ENCODE results near the gene GLP2R.

Gene GLP2R

DNA sequence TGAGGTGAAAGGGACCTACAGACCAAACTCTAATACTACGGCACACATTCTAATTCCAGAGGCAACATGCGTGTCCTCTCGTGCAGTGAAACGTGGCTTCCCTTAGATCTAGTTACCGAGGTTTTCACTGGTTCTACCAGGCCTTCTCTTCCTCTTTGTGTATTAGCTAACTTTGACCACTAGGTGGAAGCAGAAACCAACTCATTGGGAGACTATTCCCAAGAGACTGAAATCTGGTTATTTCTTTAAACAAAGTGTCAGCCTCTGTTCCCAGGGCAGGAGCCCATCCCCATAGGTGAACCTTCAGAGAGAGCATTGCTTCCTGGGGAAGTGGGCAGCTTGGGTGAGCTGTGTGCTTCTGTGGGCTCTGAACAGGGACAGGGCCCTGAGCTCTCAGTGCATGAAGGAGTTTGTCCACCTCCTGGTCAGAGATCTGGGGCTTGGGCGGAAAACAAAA, 99.0 kb downstream of the GLP2R start:
- TF ChIP-seq CTCF (conservative IDR thresholded peaks at IDR 0.05; ENCODE audit: low read depth, low read length) = peak; percentile 84
- no peak overlapping the region for H3K4me3 ChIP-seq (ENCODE audit: low read length)
- DNase-seq (ENCODE audit: low read depth) = peak; percentile 23

- no peak overlapping the region for H3K4me3 ChIP-seq (ENCODE audit: low read length)
- no peak for DNase-seq (ENCODE audit: low read depth)
- no peak for TF ChIP-seq CTCF (conservative IDR thresholded peaks at IDR 0.05; ENCODE audit: low read depth, low read length)
These were observed 99.7 kb downstream of the GLP2R start for GRCh38 chr17:9925457-9925856.

GRCh38 chr17:9926150-9926804, 100.6 kb downstream of the GLP2R start:
- H3K4me3 ChIP-seq (ENCODE audit: low read length) = no peak overlapping the region
- no peak for DNase-seq (ENCODE audit: low read depth)
- no peak for TF ChIP-seq CTCF (conservative IDR thresholded peaks at IDR 0.05; ENCODE audit: low read depth, low read length)

DNA sequence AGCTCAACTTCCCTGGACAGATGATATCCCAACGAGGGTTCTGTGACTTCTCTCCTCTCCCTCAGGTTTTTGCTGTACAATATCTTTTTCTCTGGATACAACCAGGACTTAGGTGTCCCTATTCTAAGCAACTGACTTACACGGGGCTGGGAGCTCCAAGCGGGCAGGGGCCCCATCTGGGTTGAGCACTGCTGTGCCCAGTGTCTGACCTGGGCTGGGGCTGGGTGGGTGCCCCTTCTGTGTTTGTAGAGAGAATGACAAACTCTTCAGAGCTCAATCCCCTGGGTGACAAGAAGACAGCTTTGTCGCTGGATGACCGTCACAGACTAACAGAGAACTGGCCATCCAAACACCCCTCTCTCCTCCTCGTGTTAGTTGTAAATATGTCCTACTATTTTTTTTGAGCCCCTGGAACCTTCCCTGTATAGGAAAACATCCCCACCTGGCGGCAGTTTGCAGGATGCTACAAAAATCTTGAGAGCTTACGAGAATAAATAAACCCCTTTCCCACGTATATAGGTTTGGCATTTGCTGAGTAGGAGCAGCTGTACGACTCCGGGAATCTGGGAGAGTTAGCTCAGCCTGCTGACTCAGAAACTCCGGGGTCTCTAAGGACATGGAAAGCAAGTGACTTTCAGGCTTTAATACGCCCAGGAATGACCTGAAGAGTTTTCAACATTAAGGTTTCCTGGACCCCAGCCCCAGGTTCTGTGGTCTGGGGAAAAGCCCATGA, 103.0 kb downstream of the GLP2R start:
- peak; percentile 80 for TF ChIP-seq CTCF (conservative IDR thresholded peaks at IDR 0.05; ENCODE audit: low read depth, low read length)
- peak; percentile 69 for DNase-seq (ENCODE audit: low read depth)
- no peak overlapping the region for H3K4me3 ChIP-seq (ENCODE audit: low read length)

GRCh38 chr17:9929871-9930270, 104.1 kb downstream of the GLP2R start:
- TF ChIP-seq CTCF (conservative IDR thresholded peaks at IDR 0.05; ENCODE audit: low read depth, low read length) = no peak
- no peak overlapping the region for H3K4me3 ChIP-seq (ENCODE audit: low read length)
- no peak for DNase-seq (ENCODE audit: low read depth)

DNA sequence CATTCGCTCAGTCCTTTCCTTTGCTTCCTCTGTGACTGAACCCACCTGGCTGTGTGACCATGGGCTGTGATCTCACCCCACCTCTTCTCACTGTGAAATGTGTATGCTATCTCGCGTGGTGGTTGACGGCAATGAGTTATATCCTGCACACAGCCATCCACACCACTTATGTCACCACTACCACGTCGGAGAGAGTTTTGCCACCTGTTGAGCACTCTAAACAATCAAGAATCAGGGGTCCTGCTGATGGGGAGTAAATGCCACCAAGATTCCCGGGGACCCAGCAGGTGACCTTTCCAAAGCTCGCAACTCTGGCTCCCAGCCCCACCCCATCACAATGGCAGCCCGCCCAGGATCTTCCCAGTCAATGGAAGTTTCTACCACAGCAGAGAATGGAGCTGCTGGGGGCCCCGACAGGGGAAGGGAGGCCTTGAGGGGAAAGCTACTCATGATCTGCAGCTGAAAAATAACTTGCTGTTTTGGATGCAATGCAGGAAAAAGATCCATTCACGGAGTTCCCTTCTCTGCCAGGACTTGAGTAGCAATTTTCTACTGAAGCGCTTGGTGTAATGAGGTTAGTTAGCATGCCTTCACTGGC, 105.5 kb downstream of the GLP2R start:
- no peak for TF ChIP-seq CTCF (conservative IDR thresholded peaks at IDR 0.05; ENCODE audit: low read depth, low read length)
- DNase-seq (ENCODE audit: low read depth) = no peak
- H3K4me3 ChIP-seq (ENCODE audit: low read length) = no peak overlapping the region
